ENCODE results near the gene KCNN2. TPM values are rescaled to one million over a fixed set of nuclear protein-coding genes. Genes with fewer than 3 reads are reported as not detected.

The KCNN2 gene
- total RNA-seq, 1 donor: not detected

DNA sequence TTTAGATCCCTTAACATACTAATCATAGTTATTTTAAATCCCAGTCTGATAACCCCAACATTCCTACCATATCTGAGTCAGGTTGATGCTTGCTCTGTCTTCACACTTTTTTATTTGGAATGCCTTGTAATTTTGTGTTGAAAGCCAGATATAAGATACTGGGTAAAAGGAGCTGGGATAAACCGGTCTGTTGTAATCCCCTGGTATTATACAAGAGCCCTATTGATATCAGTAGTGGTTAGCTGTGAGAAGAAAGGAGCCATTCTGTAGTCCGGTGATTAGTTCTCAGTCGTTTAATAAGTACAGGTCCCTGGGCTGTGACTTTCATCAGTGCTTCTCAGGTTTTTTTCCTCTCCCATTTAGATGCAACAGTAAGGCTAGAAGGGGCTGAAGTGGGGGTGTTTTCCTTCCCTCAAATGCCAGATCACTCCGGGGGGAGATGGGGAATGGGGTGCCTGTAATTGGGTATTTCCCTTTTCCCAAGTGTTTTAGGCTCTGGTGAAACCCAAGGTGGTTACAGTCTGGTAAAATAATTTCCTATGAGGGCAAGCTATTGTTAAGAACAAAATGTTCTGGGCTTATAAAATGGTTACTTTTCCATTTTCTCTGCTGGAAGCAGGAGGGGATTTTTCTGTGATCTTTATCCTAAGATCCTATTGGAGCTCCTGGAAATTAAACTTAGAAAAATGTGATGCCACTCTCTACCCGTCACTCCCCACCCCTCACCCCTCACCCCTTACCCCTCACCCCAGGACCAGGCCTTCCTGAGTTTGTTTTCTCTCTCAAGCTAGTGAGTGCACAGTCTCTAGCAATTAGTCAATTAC lies 72.7 kb downstream of the KCNN2 start:
- H2AFZ ChIP-seq (ENCODE audit: low read length): no peak overlapping the region
- DNase-seq (ENCODE audit: insufficient read length, low spot score, missing footprints): no peak

DNA sequence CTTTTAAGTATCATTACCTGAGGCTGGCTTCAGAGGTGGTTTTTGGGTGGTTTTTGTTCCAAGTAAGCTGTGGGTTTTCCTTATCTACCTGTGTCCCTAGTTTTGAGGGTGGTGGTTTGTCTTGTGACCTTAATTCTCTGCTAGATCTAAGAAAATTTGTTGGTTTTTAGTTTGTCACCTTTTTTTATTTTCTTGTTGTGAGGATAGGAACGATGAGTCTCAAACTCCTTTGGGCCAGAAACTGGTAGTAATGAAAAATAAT lies 73.3 kb downstream of the KCNN2 start:
- no peaks in the 10 kb centered on the region for H3K9me3 ChIP-seq (ENCODE audit: low read depth, low read length)
- H3K79me2 ChIP-seq (ENCODE audit: insufficient read depth, low read length): no peaks in the 10 kb centered on the region
- TF ChIP-seq, protein P1, sequence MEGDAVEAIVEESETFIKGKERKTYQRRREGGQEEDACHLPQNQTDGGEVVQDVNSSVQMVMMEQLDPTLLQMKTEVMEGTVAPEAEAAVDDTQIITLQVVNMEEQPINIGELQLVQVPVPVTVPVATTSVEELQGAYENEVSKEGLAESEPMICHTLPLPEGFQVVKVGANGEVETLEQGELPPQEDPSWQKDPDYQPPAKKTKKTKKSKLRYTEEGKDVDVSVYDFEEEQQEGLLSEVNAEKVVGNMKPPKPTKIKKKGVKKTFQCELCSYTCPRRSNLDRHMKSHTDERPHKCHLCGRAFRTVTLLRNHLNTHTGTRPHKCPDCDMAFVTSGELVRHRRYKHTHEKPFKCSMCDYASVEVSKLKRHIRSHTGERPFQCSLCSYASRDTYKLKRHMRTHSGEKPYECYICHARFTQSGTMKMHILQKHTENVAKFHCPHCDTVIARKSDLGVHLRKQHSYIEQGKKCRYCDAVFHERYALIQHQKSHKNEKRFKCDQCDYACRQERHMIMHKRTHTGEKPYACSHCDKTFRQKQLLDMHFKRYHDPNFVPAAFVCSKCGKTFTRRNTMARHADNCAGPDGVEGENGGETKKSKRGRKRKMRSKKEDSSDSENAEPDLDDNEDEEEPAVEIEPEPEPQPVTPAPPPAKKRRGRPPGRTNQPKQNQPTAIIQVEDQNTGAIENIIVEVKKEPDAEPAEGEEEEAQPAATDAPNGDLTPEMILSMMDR (IDR thresholded peaks at IDR 0.05; ENCODE audit: extremely low read depth, low read depth, low read length): no peak
- no peak overlapping the region for H3K27ac ChIP-seq (ENCODE audit: low read depth, low read length)
- DNase-seq (ENCODE audit: insufficient read length, low spot score, missing footprints): no peak
- no peaks in the 10 kb centered on the region for H3K27me3 ChIP-seq (ENCODE audit: insufficient read depth, low read length)
- no peak overlapping the region for H2AFZ ChIP-seq (ENCODE audit: low read length)
- no peaks in the 10 kb centered on the region for H3K36me3 ChIP-seq (ENCODE audit: insufficient read depth, low read length)
- H3K4me1 ChIP-seq (ENCODE audit: insufficient read depth, low read length): no peaks in the 10 kb centered on the region
- H3K4me2 ChIP-seq (ENCODE audit: insufficient read depth, low read length): no peak overlapping the region
- no peaks in the 10 kb centered on the region for H4K20me1 ChIP-seq (ENCODE audit: insufficient read depth, low read length)
- no peak overlapping the region for H3K4me3 ChIP-seq (ENCODE audit: insufficient read depth, low read length)

More for the DNA sequence above, 72.7 kb downstream of the KCNN2 start:
- H3K9me3 ChIP-seq (ENCODE audit: low read depth, low read length): no peaks in the 10 kb centered on the region
- H3K79me2 ChIP-seq (ENCODE audit: insufficient read depth, low read length): no peaks in the 10 kb centered on the region
- TF ChIP-seq, protein P1 (IDR thresholded peaks at IDR 0.05; ENCODE audit: extremely low read depth, low read depth, low read length): no peak
- no peaks in the 10 kb centered on the region for H3K36me3 ChIP-seq (ENCODE audit: insufficient read depth, low read length)
- no peaks in the 10 kb centered on the region for H3K27me3 ChIP-seq (ENCODE audit: insufficient read depth, low read length)
- H3K4me1 ChIP-seq (ENCODE audit: insufficient read depth, low read length): no peaks in the 10 kb centered on the region
- no peak overlapping the region for H3K4me2 ChIP-seq (ENCODE audit: insufficient read depth, low read length)
- H3K27ac ChIP-seq (ENCODE audit: low read depth, low read length): no peak overlapping the region
- H3K4me3 ChIP-seq (ENCODE audit: insufficient read depth, low read length): no peak overlapping the region
- no peaks in the 10 kb centered on the region for H4K20me1 ChIP-seq (ENCODE audit: insufficient read depth, low read length)

DNA sequence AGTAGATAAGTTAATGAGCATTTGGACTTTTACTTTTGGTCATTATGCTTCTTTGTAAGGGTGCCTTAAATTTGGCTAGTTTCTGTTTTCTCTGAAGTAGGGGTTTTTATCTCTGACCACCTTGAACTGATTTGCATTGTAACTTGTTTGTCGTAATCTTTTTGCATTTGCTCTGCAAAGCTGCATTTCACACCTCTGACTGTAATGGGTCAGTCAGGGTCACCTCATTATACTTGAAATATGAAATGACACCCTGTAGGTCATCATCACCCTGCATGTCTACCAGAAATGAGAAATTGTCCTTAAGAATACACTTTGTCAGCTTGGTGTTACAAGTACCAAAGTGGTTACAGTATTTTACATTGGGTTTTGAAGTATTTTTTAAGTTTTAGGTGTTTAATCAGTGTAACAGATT lies 74.0 kb downstream of the KCNN2 start:
- Histone ChIP-seq H3K36me3 (ENCODE audit: insufficient read depth, low read length) (no peaks in the 10 kb centered on the region), H3K79me2 (ENCODE audit: insufficient read depth, low read length) (no peaks in the 10 kb centered on the region), H3K4me3 (ENCODE audit: insufficient read depth, low read length) (no peak overlapping the region), H3K27ac (ENCODE audit: low read depth, low read length) (no peak overlapping the region), H3K4me1 (ENCODE audit: insufficient read depth, low read length) (no peaks in the 10 kb centered on the region), H3K9me3 (ENCODE audit: low read depth, low read length) (no peaks in the 10 kb centered on the region), H4K20me1 (ENCODE audit: insufficient read depth, low read length) (no peaks in the 10 kb centered on the region), H3K4me2 (ENCODE audit: insufficient read depth, low read length) (no peak overlapping the region), H3K27me3 (ENCODE audit: insufficient read depth, low read length) (no peaks in the 10 kb centered on the region), H2AFZ (ENCODE audit: low read length) (no peak overlapping the region)
- DNase-seq (ENCODE audit: insufficient read length, low spot score, missing footprints): no peak
- TF ChIP-seq, protein P1 (IDR thresholded peaks at IDR 0.05; ENCODE audit: extremely low read depth, low read depth, low read length): no peak

DNA sequence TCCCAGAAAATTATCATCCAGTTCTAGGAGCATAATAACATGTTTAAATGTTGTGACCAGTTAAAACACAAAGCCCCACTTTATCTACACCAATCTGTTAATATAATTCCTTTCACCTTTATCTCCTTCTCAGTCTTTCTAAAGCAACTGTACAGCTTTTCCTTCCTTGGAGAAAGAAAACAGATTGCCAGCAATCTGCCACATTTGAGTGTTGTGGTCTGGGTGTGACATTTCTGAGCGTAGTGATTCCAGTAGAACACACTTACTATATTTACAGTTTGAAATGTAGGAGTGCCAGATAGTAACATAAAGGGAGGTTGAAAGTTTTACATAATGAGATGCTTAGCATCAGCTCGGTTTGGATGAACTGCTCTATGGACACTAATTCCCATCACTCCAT lies 76.1 kb downstream of the KCNN2 start:
- Histone ChIP-seq H3K4me1 (ENCODE audit: insufficient read depth, low read length) (no peaks in the 10 kb centered on the region), H3K36me3 (ENCODE audit: insufficient read depth, low read length) (no peaks in the 10 kb centered on the region), H2AFZ (ENCODE audit: low read length) (no peak overlapping the region), H3K79me2 (ENCODE audit: insufficient read depth, low read length) (no peaks in the 10 kb centered on the region), H3K9me3 (ENCODE audit: low read depth, low read length) (no peaks in the 10 kb centered on the region), H3K27ac (ENCODE audit: low read depth, low read length) (no peak overlapping the region), H4K20me1 (ENCODE audit: insufficient read depth, low read length) (no peaks in the 10 kb centered on the region), H3K4me3 (ENCODE audit: insufficient read depth, low read length) (no peak overlapping the region), H3K4me2 (ENCODE audit: insufficient read depth, low read length) (no peak overlapping the region), H3K27me3 (ENCODE audit: insufficient read depth, low read length) (no peaks in the 10 kb centered on the region)
- TF ChIP-seq, protein P1 (IDR thresholded peaks at IDR 0.05; ENCODE audit: extremely low read depth, low read depth, low read length): no peak
- no peak for DNase-seq (ENCODE audit: insufficient read length, low spot score, missing footprints)
